ENCODE measurements around the gene ABHD17A.

Gene ABHD17A

GRCh38 chr19:1910177-1910576 is 24.9 kb upstream of the ABHD17A start:
- peak overlapping the region; percentile 82; the same call in 1 of the 2 replicates for H3K27ac ChIP-seq
- TF ChIP-seq CTCF (conservative IDR thresholded peaks at IDR 0.05): no peak

- H3K27ac ChIP-seq: peak overlapping the region; percentile 82; the same call in 1 of the 2 replicates
- TF ChIP-seq CTCF (conservative IDR thresholded peaks at IDR 0.05): no peak
Measured at GRCh38 chr19:1909761-1910080, 24.4 kb upstream of the ABHD17A start.

- H3K27ac ChIP-seq: peak overlapping the region; percentile 82
- TF ChIP-seq CTCF (conservative IDR thresholded peaks at IDR 0.05): no peak
Measured at GRCh38 chr19:1908364-1908678, 23.0 kb upstream of the ABHD17A start.

GRCh38 chr19:1907563-1908363 is 22.5 kb upstream of the ABHD17A start:
- peak overlapping the region; percentile 82 for H3K27ac ChIP-seq
- no peak for TF ChIP-seq CTCF (conservative IDR thresholded peaks at IDR 0.05)

GRCh38 chr19:1906985-1907562 is 21.8 kb upstream of the ABHD17A start:
- H3K27ac ChIP-seq: peak overlapping the region; percentile 82
- TF ChIP-seq CTCF (conservative IDR thresholded peaks at IDR 0.05): no peak

- H3K27ac ChIP-seq: peak overlapping the region; percentile 95
- TF ChIP-seq CTCF (conservative IDR thresholded peaks at IDR 0.05): no peak
Measured at GRCh38 chr19:1905863-1906375, 20.6 kb upstream of the ABHD17A start.

GRCh38 chr19:1905110-1905862 is 20.0 kb upstream of the ABHD17A start, which contains the start of the genes ADAT3 and SCAMP4:
Gene ADAT3 (plus strand): TSS chr19:1905399. CDS start chr19:1912048, 6,649 bp downstream.
Gene SCAMP4 (plus strand): TSS chr19:1905399. CDS start chr19:1915020, 9,621 bp downstream.
- peak within 1 kb of the TSS; percentile 95 for H3K27ac ChIP-seq
- TF ChIP-seq CTCF (conservative IDR thresholded peaks at IDR 0.05): no peak
